ENCODE results near the gene SPHK2. TPM values are rescaled to one million over a fixed set of nuclear protein-coding genes. Genes with fewer than 3 reads are reported as not detected.

SPHK2 gene
- total and polyA plus RNA-seq, 2 experiments from 2014 or later: 18.3 to 50.3 TPM

DNA sequence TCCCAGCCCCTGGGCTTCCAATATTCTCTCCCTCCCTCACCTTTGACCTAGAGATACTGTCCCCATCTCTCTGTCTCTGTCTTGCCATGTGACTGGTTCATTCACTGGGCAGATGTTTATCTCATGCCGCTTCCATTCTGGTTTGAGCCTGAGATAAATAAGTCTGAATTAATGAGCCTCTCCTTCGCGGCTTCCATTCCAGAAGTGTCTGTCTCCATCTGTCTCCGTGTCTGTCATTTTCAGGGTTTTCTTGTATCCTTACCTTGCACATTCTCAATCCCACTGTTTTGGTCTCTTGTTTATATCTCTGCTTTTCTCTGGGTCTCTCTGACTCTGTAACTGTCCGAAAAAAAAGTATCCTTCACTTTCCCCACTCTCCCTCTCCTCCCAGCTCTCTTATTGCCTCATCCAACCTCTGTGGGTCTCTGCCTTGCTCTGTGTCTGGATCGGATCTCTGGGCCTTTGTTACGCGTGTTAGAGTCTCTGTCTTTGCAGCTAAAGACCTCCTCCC lies 4.3 kb downstream of the SPHK2 start (continued):
- TF ChIP-seq CTCF (conservative IDR thresholded peaks at IDR 0.05; ENCODE audit: low read depth in 2 of 2) (no peak), CREB1 (CRISPR knock-in tag; IDR thresholded peaks at IDR 0.05; ENCODE audit: low read depth) (no peak), ZNF462 (CRISPR knock-in tag; IDR thresholded peaks at IDR 0.05) (no peak)

DNA sequence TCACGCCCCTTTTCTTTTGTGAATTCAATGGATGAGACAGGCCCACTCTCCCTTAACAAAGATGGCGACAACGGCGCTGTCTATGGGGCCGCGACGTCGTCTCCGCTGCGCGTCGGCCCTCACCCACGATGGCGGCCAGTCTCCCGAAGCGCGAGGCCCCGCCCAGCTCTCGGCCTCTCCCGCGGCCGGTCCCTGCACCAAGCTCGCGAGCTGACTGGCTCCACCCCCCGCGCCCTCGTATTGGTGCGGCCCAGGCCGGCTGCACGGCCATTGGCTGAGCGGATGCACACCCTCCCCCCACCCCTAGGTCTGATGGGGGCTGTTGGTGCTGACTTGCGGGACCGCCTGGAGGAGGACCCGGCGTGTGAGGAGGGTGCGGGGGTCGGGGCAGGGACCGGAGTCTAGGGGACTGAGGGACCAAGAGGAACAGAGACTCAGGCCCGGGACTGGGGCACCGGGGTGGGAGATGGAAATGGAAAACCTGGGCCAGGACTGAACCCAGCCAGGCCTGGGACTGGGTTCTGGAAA lies 4.8 kb downstream of the SPHK2 start:
- Histone ChIP-seq H3K9me2 (ENCODE audit: insufficient read depth) (no peaks in the 10 kb centered on the region), H3K79me2 (replicated peaks; ENCODE audit: insufficient read depth) (peaks cover 19% of the 10 kb centered on the region), H3K4me3 (peak overlapping the region; percentile 92), H3F3A (replicated peaks; ENCODE audit: low read depth) (0 out of 2 replicates have a peak, but pooled peaks cover 9% of the 10 kb centered on the region), H4K20me1 (replicated peaks; ENCODE audit: insufficient read depth) (peaks cover 13% of the 10 kb centered on the region), H3K27ac (ENCODE audit: low read depth) (peak overlapping the region; percentile 91), H3K4me1 (ENCODE audit: insufficient read depth) (peaks cover 15% of the 10 kb centered on the region), H3K4me2 (peak overlapping the region; percentile 94), H3K27me3 (ENCODE audit: insufficient read depth) (no peaks in the 10 kb centered on the region), H2AFZ (no peak overlapping the region), H3K36me3 (ENCODE audit: insufficient read depth) (no peaks in the 10 kb centered on the region)
- Mint-ChIP-seq H3K27me3 (ENCODE audit: insufficient read depth, low read depth, poor library complexity) (peaks cover 16% of the 10 kb centered on the region), H3K27ac (peak overlapping the region; percentile 93), H3K4me3 (peak overlapping the region; percentile 72), H3K4me1 (peaks cover 35% of the 10 kb centered on the region), H3K9me3 (no peaks in the 10 kb centered on the region; the same call in 2 of the 3 replicates), H3K36me3 (ENCODE audit: low read depth) (peaks cover 11% of the 10 kb centered on the region; the same call in 2 of the 3 replicates)
- ATAC-seq (peak; percentile 77), DNase-seq (ENCODE audit: low spot score) (peak; percentile 99)
- TF ChIP-seq CREB1 (CRISPR knock-in tag; IDR thresholded peaks at IDR 0.05; ENCODE audit: low read depth) (peak; percentile 88), ETS1 (IDR thresholded peaks at IDR 0.05) (peak; percentile 60; the same call in 1 of the 2 replicates), NANOG (IDR thresholded peaks at IDR 0.05; ENCODE audit: borderline replicate concordance) (no peak), POLR2AphosphoS5 (IDR thresholded peaks at IDR 0.05; ENCODE audit: low read depth) (peak; percentile 91), EZH2 (IDR thresholded peaks at IDR 0.05; ENCODE audit: low read depth, unreplicated experiment) (no peak), CTCF (conservative IDR thresholded peaks at IDR 0.05; ENCODE audit: low read depth in 2 of 2) (no peak)

Measured in GM23338 (cell line).